Ovary (tissue), 9 donors: ENCODE measurements around the gene ZSWIM8. TPM values are rescaled to one million over a fixed set of nuclear protein-coding genes. Genes with fewer than 3 reads are reported as not detected.

Experiments used
- DNase-seq, 5 donors: peaks; one replicate each; pipeline ENCODE4 v3.0.0-alpha.2; 2019 to 2020
- H3K27ac ChIP-seq, 2 donors: fragments of 200-600 bp; one replicate each; pipeline versions ENCODE4 v1.5.1 to v1.8.0; 2019 to 2022
- H3K27me3 ChIP-seq: fragments of 200-600 bp; one replicate; pipeline ENCODE4 v1.8.0; 2022
- H3K36me3 ChIP-seq: fragments of 200-600 bp; sonication (generic); one replicate; pipeline ENCODE4 v1.5.1; 2019
- H3K4me1 ChIP-seq: one replicate; pipeline ENCODE4 v1.8.1; 2013; ENCODE audit warnings: mild to moderate bottlenecking, moderate library complexity; ENCODE audit not compliant: insufficient read depth
- H3K4me3 ChIP-seq: fragments of 200-600 bp; sonication (generic); one replicate; pipeline ENCODE4 v1.5.1; 2017
- H3K9me3 ChIP-seq, 2 donors: fragments of 200-600 bp in 1 of 2; sonication (generic) in 1 of 2; one replicate each; pipeline versions ENCODE4 v1.5.1 to v1.8.1; 2013 to 2019; ENCODE audit warnings: mild to moderate bottlenecking in 1 of 2, moderate library complexity in 1 of 2
- EP300 ChIP-seq: sonication (generic); formaldehyde crosslinking; IDR thresholded peaks from one replicate; pipeline ENCODE4 v1.6.1; 2017; ENCODE audit warnings: antibody characterized with exemption
- POLR2A ChIP-seq: fragments of 450-650 bp; IDR thresholded peaks from one replicate; pipeline ENCODE4 v1.6.1; 2017; ENCODE audit warnings: antibody characterized with exemption, mild to moderate bottlenecking, moderate library complexity
- WGBS, 3 donors: extraction: QIAGEN DNeasy Blood & Tissue Kit in 1 of 3; methylation state at CpG; one replicate each; pipeline versions ENCODE4 v1.1.5 to v1.1.7; 2013 to 2017; 5-methylcytosine and 5-hydroxymethylcytosine counted together
- intact Hi-C, 4 donors: fragments of 100-400 bp; cut with DNase I; formaldehyde crosslinking; loops; one replicate each; pipeline versions ENCODE4 v1.11.0 to v1.15.1; 2022 to 2023
- polyA plus RNA-seq, 2 donors: library from polyadenylated mRNA; stranded (reverse); fragments of 200-250 nt in 1 of 2; fragments of 350-450 nt in 1 of 2; fragmentation: Illumina TruSeq in 1 of 2; extraction: RNeasy Lipid Tissue Mini Kit (QIAGEN cat#74804) in 1 of 2; gene quantifications; one replicate each; pipeline ENCODE4 v1.2.3, GENCODE V29; 2013 to 2014
- total RNA-seq, 7 donors: library from RNA; depleted of rRNA in 2 of 7; stranded (reverse); fragments of >200 nt in 2 of 7; fragmentation: NEBNext Ultra II Directional in 3 of 7; extraction: Animal tissue kit (Norgen Biotek cat#: 25700) in 3 of 7; gene quantifications; one replicate each; pipeline versions ENCODE4 v1.1.0 to v1.2.4, GENCODE V29; 2016 to 2023
- TF ChIP-seq, protein P1 (sequence below), 3 donors: fragments of 450-650 bp in 2 of 3; fragments of 200-600 bp in 1 of 3; IDR thresholded peaks; one replicate each; pipeline versions ENCODE4 v1.5.1 to v1.8.0; 2016 to 2022; ENCODE audit warnings: antibody characterized with exemption in 3 of 3, mild to moderate bottlenecking in 1 of 3
- donor health status: DM: no; HTN: no; CAD: no; lungs with moderate emphysema.
- donor health status: DM: no; HTN: no; CAD: no.
- donor health status: Bipolar disorder and iron deficiency.
- donor health status: DM: yes; HTN: yes; CAD: no.
- donor health status: DM: no; HTN: no; CAD: no.
- donor health status: DM: yes; HTN: yes; CAD: no.

ZSWIM8 gene
- total and polyA plus RNA-seq, 9 donors, result 42.7 to 90.7 (median 69.3) TPM

- peak within 1 kb of the TSS; percentile 97 for H3K4me3 ChIP-seq
- H3K4me1 ChIP-seq, result peaks cover 6% of the 10 kb centered on the region
- WGBS, 3 donors, result 0% methylated on average over 36 of the region's 36 CpGs
- intact Hi-C loops, result no loop called here
- no peaks in the 10 kb centered on the region for H3K27me3 ChIP-seq
- no peaks in the 10 kb centered on the region for H3K9me3 ChIP-seq
- TF ChIP-seq, protein P1, sequence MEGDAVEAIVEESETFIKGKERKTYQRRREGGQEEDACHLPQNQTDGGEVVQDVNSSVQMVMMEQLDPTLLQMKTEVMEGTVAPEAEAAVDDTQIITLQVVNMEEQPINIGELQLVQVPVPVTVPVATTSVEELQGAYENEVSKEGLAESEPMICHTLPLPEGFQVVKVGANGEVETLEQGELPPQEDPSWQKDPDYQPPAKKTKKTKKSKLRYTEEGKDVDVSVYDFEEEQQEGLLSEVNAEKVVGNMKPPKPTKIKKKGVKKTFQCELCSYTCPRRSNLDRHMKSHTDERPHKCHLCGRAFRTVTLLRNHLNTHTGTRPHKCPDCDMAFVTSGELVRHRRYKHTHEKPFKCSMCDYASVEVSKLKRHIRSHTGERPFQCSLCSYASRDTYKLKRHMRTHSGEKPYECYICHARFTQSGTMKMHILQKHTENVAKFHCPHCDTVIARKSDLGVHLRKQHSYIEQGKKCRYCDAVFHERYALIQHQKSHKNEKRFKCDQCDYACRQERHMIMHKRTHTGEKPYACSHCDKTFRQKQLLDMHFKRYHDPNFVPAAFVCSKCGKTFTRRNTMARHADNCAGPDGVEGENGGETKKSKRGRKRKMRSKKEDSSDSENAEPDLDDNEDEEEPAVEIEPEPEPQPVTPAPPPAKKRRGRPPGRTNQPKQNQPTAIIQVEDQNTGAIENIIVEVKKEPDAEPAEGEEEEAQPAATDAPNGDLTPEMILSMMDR (IDR thresholded peaks at IDR 0.05), result peak in 2 of 3 donors; percentile 7 to 25
- peak; percentile 88 for TF ChIP-seq POLR2A
- TF ChIP-seq EP300, result no peak
- peak; percentile 95 to 98 (median 97) for DNase-seq
- H3K36me3 ChIP-seq, result no peaks in the 10 kb centered on the region
- H3K27ac ChIP-seq, result peak within 1 kb of the TSS; percentile 73 to 81
Measured at GRCh38 chr10:73743905-73744663, 41.3 kb upstream of the ZSWIM8 start, which contains the start of gene SEC24C. SEC24C (plus strand) TSS chr10:73744372; CDS start chr10:73746833, 2,461 bp downstream.

DNA sequence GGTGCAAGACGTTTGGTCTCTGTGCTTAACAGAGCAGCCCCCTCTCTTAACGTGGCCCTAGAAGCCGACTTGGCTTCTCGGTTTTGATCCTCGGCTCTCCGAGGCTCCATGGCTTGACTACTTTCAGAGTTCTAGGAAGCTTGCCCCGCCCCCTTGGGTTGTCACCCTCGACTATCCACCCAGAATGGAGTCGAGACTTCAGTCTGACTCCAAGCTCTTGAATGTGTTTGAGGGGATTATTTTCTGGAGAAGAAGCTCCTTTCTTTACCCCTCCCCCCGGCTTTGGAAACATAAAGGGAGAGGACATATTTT lies 40.8 kb upstream of the ZSWIM8 start:
- H3K36me3 ChIP-seq, result no peaks in the 10 kb centered on the region
- H3K27me3 ChIP-seq, result no peaks in the 10 kb centered on the region
- intact Hi-C loops, result no loop called here
- 0 to 1% (median 1%) methylated on average over 10 of the region's 10 CpGs for WGBS, 3 donors
- no peaks in the 10 kb centered on the region for H3K9me3 ChIP-seq
- peak in 1 of 5 donors; percentile 37 for DNase-seq
- no peak for TF ChIP-seq POLR2A
- no peak for TF ChIP-seq EP300
- TF ChIP-seq, protein P1 (IDR thresholded peaks at IDR 0.05), result no peak
- H3K4me3 ChIP-seq, result peak overlapping the region; percentile 97
- peaks cover 6% of the 10 kb centered on the region for H3K4me1 ChIP-seq
- H3K27ac ChIP-seq, result peak overlapping the region; percentile 73 to 81

DNA sequence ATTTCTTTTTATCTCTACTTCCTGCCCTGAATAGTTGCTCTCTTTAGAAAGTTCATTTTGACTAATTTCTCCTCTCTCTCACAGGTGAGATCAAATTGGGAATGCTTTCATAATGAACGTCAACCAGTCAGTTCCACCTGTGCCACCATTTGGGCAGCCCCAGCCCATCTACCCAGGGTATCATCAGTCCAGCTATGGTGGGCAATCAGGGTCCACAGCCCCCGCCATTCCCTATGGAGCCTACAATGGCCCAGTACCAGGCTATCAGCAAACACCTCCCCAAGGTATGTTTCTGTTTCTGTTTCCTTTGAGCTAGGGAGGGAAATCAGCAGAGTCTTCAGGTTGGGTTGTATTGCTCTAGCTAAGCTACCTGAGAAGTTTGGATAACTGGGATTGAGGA lies 38.7 kb upstream of the ZSWIM8 start:
- Histone ChIP-seq H3K9me3 (no peaks in the 10 kb centered on the region), H3K27ac (no peak overlapping the region), H3K27me3 (no peaks in the 10 kb centered on the region), H3K4me3 (no peak overlapping the region), H3K36me3 (no peaks in the 10 kb centered on the region), H3K4me1 (peaks cover 6% of the 10 kb centered on the region)
- 78 to 86% (median 80%) methylated on average over 2 of the region's 2 CpGs for WGBS, 3 donors
- intact Hi-C loops, result no loop called here
- TF ChIP-seq EP300 (no peak), POLR2A (no peak)
- TF ChIP-seq, protein P1 (IDR thresholded peaks at IDR 0.05), result no peak
- no peak for DNase-seq

GRCh38 chr10:73750819-73751218 lies 34.6 kb upstream of the ZSWIM8 start:
- TF ChIP-seq, protein P1 (IDR thresholded peaks at IDR 0.05), result no peak
- TF ChIP-seq POLR2A, result no peak
- TF ChIP-seq EP300, result no peak
- WGBS, 3 donors, result 85 to 100% (median 92%) methylated on average over 1 of the region's 1 CpG
- H3K4me1 ChIP-seq, result peaks cover 2% of the 10 kb centered on the region
- no peak for DNase-seq
- no peaks in the 10 kb centered on the region for H3K27me3 ChIP-seq
- H3K4me3 ChIP-seq, result no peak overlapping the region
- intact Hi-C loops, result no loop called here
- H3K27ac ChIP-seq, result no peak overlapping the region
- H3K9me3 ChIP-seq, result no peaks in the 10 kb centered on the region
- H3K36me3 ChIP-seq, result no peaks in the 10 kb centered on the region
